ENCODE measurements around the gene TNK2. TPM values are rescaled to one million over a fixed set of nuclear protein-coding genes. Genes with fewer than 3 reads are reported as not detected.

Gene TNK2
- total RNA-seq, 1 donor from 2014 or later: 132 TPM

DNA sequence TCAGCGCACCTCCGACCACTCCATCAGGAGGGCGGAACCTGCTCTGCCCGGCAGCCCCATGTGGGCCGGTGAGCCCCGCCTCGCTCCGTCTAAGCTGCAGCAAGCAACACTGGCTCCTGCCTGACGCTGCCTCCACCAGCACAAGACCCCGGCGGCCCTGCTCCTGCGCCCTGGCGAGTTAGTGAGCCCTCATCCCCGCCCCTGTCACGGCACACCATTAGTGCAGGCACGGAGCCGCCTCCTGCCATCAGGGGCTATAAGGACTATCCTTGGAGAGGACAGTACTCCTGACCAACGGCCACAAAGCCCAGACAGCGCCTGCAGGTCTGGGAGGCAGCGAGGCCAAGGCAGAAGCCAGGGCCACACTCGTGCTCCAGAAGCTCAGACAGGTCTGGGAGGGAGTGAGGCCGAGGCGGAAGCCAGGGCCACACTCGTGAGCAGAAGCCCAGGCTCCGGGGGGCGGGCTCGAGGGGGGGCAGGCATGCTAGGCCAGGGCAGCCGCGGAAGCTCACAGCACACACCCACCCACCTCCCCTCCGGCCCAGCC is 39.4 kb downstream of the TNK2 start:
- H3K9me3 Mint-ChIP-seq: no peaks in the 10 kb centered on the region
- ATAC-seq (ENCODE audit: low read depth): no peak
- CTCF ChIA-PET: no interaction called here
- peaks cover 37% of the 10 kb centered on the region for H3K36me3 Mint-ChIP-seq (ENCODE audit: low read depth)
- POLR2A ChIA-PET: no interaction called here
- H3K27me3 Mint-ChIP-seq: no peaks in the 10 kb centered on the region
- H3K4me3 Mint-ChIP-seq: no peak overlapping the region
- no peak overlapping the region for H3K27ac Mint-ChIP-seq
- TF ChIP-seq, protein P1, sequence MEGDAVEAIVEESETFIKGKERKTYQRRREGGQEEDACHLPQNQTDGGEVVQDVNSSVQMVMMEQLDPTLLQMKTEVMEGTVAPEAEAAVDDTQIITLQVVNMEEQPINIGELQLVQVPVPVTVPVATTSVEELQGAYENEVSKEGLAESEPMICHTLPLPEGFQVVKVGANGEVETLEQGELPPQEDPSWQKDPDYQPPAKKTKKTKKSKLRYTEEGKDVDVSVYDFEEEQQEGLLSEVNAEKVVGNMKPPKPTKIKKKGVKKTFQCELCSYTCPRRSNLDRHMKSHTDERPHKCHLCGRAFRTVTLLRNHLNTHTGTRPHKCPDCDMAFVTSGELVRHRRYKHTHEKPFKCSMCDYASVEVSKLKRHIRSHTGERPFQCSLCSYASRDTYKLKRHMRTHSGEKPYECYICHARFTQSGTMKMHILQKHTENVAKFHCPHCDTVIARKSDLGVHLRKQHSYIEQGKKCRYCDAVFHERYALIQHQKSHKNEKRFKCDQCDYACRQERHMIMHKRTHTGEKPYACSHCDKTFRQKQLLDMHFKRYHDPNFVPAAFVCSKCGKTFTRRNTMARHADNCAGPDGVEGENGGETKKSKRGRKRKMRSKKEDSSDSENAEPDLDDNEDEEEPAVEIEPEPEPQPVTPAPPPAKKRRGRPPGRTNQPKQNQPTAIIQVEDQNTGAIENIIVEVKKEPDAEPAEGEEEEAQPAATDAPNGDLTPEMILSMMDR (IDR thresholded peaks at IDR 0.05): no peak
- no peak for DNase-seq
- H3K4me1 Mint-ChIP-seq: peaks cover 4% of the 10 kb centered on the region
- intact Hi-C loops (cut with micrococcal nuclease): no loop called here

DNA sequence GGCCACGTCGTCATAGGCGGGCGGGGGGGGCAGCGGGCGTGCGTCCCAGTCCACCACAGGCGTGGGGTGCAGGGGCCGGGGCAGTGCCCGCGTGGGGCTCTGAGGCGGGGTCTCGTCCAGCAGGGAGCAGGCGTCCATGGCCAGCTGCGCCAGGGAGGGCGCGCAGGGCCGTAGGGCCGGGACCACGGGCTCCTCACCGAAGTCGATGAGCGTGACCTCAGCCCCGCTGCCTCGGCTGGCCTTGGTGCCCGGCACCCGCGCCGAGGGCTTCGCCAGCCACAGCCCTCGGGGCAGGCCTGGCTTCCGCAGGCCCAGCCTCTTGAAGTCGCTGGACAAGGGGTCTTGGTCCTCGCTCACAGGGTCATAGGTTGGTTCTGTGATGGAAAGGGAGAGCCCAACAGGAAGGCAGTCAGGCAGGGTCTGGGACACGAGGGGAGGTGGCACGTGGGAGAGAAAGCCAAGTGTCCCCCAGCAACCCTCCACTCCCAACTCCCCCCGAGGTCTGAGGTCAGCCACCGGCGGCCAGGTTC is 40.0 kb downstream of the TNK2 start:
- DNase-seq (no peak), ATAC-seq (ENCODE audit: low read depth) (no peak)
- intact Hi-C loops (cut with micrococcal nuclease): no loop called here
- Mint-ChIP-seq H3K27me3 (no peaks in the 10 kb centered on the region), H3K27ac (no peak overlapping the region), H3K4me3 (no peak overlapping the region), H3K4me1 (peaks cover 4% of the 10 kb centered on the region), H3K36me3 (ENCODE audit: low read depth) (peaks cover 37% of the 10 kb centered on the region), H3K9me3 (no peaks in the 10 kb centered on the region)
- ChIA-PET CTCF (no interaction called here), POLR2A (no interaction called here)
- TF ChIP-seq, protein P1 (IDR thresholded peaks at IDR 0.05): no peak

DNA sequence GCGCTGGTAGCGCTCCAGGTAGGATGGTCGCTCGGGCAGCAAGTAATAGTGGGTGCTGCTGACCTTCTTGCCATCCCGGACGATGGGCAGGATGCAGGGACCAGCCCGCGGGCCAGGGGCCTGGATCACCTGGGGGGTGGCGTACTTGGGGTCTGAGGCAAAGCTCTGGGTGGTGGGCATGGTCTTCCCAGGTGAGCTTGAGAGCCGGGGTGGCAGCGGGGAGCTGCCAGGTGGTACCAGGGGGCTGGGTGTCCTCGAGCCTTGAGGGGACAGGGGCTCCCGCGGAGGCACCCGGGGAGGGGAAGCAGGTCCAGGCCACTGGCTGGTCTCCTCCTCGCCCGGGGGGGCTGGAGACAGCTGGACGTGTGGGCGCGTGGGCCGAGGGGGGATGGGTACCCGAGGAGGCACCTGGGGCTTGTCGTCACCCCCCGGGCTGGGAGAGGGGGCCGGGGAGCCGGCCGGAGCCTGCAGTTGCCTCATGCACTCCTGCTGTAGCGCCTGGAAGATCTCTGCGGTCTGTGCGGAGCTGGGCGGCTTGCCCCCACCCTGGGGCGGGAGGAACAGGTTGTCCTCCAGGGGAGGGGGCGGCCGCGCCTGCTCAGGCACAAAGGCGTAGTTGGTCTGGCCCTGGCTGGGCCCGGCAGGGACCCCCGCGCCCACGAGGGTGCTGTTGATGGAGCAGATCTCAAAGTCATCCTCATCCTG is 40.6 kb downstream of the TNK2 start:
- Mint-ChIP-seq H3K27ac (no peak overlapping the region), H3K4me3 (no peak overlapping the region), H3K9me3 (no peaks in the 10 kb centered on the region), H3K36me3 (ENCODE audit: low read depth) (peaks cover 34% of the 10 kb centered on the region), H3K4me1 (peaks cover 7% of the 10 kb centered on the region), H3K27me3 (no peaks in the 10 kb centered on the region)
- CTCF ChIA-PET: no interaction called here
- intact Hi-C loops (cut with micrococcal nuclease): no loop called here
- no peak for DNase-seq
- TF ChIP-seq, protein P1 (IDR thresholded peaks at IDR 0.05): no peak
- ATAC-seq (ENCODE audit: low read depth): no peak
- POLR2A ChIA-PET: no interaction called here

DNA sequence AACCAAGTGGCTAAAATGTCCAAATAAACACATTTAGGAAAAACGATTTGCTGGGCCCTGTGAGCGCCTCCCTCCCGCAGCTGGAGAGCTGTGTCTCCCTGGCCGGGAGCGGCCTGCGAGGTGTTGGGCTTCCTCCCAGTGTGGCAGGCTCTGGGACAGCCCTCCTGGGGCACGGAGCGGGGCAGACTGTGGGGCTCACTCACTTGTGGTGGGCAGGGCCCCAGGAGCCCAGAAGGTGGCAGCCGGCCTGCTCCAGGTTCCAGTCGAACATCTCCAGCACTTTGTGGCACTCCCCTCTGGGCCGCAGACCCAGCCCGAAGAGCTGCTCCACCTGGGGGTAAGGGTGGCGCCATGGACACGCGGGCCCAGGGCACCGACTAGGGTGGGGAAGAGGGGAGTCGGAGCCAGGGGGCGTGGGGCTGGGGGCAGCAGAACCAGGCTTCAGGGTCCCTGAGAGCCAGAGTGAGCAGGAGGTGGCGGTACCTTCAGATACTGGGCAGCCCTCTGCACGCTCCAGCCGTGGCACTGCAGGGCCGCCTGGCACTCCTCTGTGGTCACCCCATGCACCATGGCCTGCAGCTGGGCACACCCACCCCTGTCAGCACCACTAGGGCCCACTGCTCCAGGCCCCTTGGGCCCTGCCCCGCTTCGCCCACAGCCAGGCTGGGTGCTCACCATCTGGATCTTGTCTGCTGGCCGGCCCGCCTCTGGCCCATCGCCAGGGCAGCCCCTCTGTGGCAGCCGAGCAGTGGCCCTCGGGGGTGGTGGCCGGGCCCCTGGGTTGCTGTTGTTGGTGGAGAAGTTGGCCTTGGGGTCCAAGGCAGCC is 41.5 kb downstream of the TNK2 start:
- ChIA-PET CTCF (no interaction called here), POLR2A (no interaction called here)
- intact Hi-C loops (cut with micrococcal nuclease): no loop called here
- H3K9me3 Mint-ChIP-seq: no peaks in the 10 kb centered on the region
- no peak for DNase-seq
- H3K4me3 Mint-ChIP-seq: no peak overlapping the region
- no peak for ATAC-seq (ENCODE audit: low read depth)
- TF ChIP-seq, protein P1 (IDR thresholded peaks at IDR 0.05): no peak
- peaks cover 7% of the 10 kb centered on the region for H3K4me1 Mint-ChIP-seq
- peaks cover 34% of the 10 kb centered on the region for H3K36me3 Mint-ChIP-seq (ENCODE audit: low read depth)
- no peak overlapping the region for H3K27ac Mint-ChIP-seq
- no peaks in the 10 kb centered on the region for H3K27me3 Mint-ChIP-seq

DNA sequence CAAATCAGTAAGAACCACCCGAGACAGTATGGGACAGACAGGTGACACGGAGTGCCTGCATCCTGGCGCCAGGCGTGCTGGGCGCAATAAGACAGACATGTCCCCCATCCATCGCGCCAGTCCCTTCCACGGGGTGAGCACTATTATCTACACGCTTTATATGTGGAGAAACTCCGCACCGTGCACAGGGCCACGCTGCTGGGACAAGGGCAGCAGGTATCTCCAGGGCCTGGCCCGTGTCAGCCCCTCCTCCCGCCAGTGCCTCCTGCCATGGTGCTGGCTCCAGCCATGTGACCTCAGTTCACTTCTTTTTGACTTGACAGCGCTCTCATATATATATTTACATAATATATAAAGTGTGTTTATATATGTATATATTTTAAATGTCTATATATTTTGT is 42.6 kb downstream of the TNK2 start:
- TF ChIP-seq, protein P1 (IDR thresholded peaks at IDR 0.05): no peak
- DNase-seq (no peak), ATAC-seq (ENCODE audit: low read depth) (no peak)
- intact Hi-C loops (cut with micrococcal nuclease): no loop called here
- Mint-ChIP-seq H3K36me3 (ENCODE audit: low read depth) (peaks cover 31% of the 10 kb centered on the region), H3K4me3 (no peak overlapping the region), H3K4me1 (peaks cover 7% of the 10 kb centered on the region), H3K27ac (peak overlapping the region; percentile 22), H3K9me3 (no peaks in the 10 kb centered on the region), H3K27me3 (no peaks in the 10 kb centered on the region)
- ChIA-PET CTCF (no interaction called here), POLR2A (no interaction called here)
